ENCODE measurements around the gene SLAMF6.

DNA sequence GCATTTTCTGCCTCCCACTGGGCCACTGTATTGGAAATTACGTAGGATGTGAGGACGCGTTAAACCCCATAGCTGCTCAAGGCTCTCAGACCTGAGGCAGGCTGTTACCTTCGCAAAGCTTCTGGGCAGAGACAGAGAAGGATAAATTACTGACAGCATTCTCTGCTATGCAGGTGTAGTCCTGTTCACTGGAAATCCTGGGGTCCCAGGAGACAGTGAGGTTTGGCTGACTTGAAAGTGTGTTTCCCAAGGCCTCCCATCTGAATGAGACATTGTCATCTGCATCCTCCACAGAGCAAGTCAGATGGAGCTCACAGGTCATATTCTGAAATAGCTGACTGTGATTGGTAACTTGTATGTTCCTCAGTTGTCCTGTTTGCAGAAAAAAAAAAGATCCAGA is 32.0 kb downstream of the SLAMF6 start:
- TF ChIP-seq TAF1 (IDR thresholded peaks at IDR 0.05; ENCODE audit: borderline replicate concordance, insufficient read depth, low read length) (no peak), POLR2AphosphoS5 (IDR thresholded peaks at IDR 0.05; ENCODE audit: low read depth, low read length) (no peak)
- TF ChIP-seq, protein P1, sequence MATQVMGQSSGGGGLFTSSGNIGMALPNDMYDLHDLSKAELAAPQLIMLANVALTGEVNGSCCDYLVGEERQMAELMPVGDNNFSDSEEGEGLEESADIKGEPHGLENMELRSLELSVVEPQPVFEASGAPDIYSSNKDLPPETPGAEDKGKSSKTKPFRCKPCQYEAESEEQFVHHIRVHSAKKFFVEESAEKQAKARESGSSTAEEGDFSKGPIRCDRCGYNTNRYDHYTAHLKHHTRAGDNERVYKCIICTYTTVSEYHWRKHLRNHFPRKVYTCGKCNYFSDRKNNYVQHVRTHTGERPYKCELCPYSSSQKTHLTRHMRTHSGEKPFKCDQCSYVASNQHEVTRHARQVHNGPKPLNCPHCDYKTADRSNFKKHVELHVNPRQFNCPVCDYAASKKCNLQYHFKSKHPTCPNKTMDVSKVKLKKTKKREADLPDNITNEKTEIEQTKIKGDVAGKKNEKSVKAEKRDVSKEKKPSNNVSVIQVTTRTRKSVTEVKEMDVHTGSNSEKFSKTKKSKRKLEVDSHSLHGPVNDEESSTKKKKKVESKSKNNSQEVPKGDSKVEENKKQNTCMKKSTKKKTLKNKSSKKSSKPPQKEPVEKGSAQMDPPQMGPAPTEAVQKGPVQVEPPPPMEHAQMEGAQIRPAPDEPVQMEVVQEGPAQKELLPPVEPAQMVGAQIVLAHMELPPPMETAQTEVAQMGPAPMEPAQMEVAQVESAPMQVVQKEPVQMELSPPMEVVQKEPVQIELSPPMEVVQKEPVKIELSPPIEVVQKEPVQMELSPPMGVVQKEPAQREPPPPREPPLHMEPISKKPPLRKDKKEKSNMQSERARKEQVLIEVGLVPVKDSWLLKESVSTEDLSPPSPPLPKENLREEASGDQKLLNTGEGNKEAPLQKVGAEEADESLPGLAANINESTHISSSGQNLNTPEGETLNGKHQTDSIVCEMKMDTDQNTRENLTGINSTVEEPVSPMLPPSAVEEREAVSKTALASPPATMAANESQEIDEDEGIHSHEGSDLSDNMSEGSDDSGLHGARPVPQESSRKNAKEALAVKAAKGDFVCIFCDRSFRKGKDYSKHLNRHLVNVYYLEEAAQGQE (IDR thresholded peaks at IDR 0.05; ENCODE audit: insufficient read depth in 1 of 2, low read depth in 2 of 2, low read length in 2 of 2), result no peak

All from PFSK-1 (cell line).